Muscle layer of colon (tissue), 2 donors: ENCODE results near the gene BMPR1A.

Experiments
- H3K27ac ChIP-seq: one replicate; pipeline ENCODE4 v1.7.0; 2013; ENCODE audit warnings: low read depth, mild to moderate bottlenecking, low read length, moderate library complexity
- H3K27me3 ChIP-seq, 2 donors: one replicate each; pipeline ENCODE4 v1.7.0; 2013; ENCODE audit warnings: low read length in 2 of 2, mild to moderate bottlenecking in 2 of 2; ENCODE audit not compliant: insufficient read depth in 2 of 2, control insufficient read depth in 1 of 2
- H3K36me3 ChIP-seq: one replicate; pipeline ENCODE4 v1.7.0; 2013; ENCODE audit warnings: mild to moderate bottlenecking, low read length; ENCODE audit not compliant: insufficient read depth
- H3K4me1 ChIP-seq: one replicate; pipeline ENCODE4 v1.7.0; 2013; ENCODE audit warnings: mild to moderate bottlenecking, low read length; ENCODE audit not compliant: insufficient read depth
- H3K4me3 ChIP-seq, 2 donors: one replicate each; pipeline ENCODE4 v1.7.0; 2013; ENCODE audit warnings: low read length in 2 of 2, low read depth in 1 of 2, mild to moderate bottlenecking in 1 of 2, moderate library complexity in 1 of 2
- H3K9ac ChIP-seq: one replicate; pipeline ENCODE4 v1.7.0; 2013; ENCODE audit warnings: low read length
- H3K9me3 ChIP-seq: one replicate; pipeline ENCODE4 v1.7.0; 2013; ENCODE audit warnings: mild to moderate bottlenecking, low read length
- donor health status: abdominal sarcoma.
- donor health status: Adenocarcinoma of cecum.

The BMPR1A gene

GRCh38 chr10:86815640-86816039 lies 59.2 kb downstream of the BMPR1A start:
- Histone ChIP-seq H3K4me3 (no peak overlapping the region), H3K27ac (no peak overlapping the region), H3K4me1 (peaks cover 56% of the 10 kb centered on the region), H3K27me3 (no peaks in the 10 kb centered on the region), H3K9me3 (no peaks in the 10 kb centered on the region), H3K9ac (no peak overlapping the region), H3K36me3 (no peaks in the 10 kb centered on the region)

GRCh38 chr10:86817246-86817645 lies 60.8 kb downstream of the BMPR1A start:
- Histone ChIP-seq H3K4me1 (peaks cover 63% of the 10 kb centered on the region), H3K27me3 (no peaks in the 10 kb centered on the region), H3K4me3 (no peak overlapping the region), H3K9ac (no peak overlapping the region), H3K36me3 (no peaks in the 10 kb centered on the region), H3K9me3 (no peaks in the 10 kb centered on the region), H3K27ac (no peak overlapping the region)

GRCh38 chr10:86819567-86819966 lies 63.1 kb downstream of the BMPR1A start:
- Histone ChIP-seq H3K27me3 (no peaks in the 10 kb centered on the region), H3K9me3 (no peaks in the 10 kb centered on the region), H3K4me1 (peaks cover 60% of the 10 kb centered on the region), H3K36me3 (no peaks in the 10 kb centered on the region), H3K4me3 (no peak overlapping the region), H3K27ac (no peak overlapping the region), H3K9ac (no peak overlapping the region)

- Histone ChIP-seq H3K4me3 (no peak overlapping the region), H3K27ac (no peak overlapping the region), H3K27me3 (no peaks in the 10 kb centered on the region), H3K36me3 (no peaks in the 10 kb centered on the region), H3K9ac (no peak overlapping the region), H3K4me1 (peaks cover 51% of the 10 kb centered on the region), H3K9me3 (no peaks in the 10 kb centered on the region)
These were observed 64.1 kb downstream of the BMPR1A start for GRCh38 chr10:86820509-86820908.

GRCh38 chr10:86821388-86821999 lies 65.1 kb downstream of the BMPR1A start:
- Histone ChIP-seq H3K9me3 (no peaks in the 10 kb centered on the region), H3K4me1 (peaks cover 43% of the 10 kb centered on the region), H3K27ac (no peak overlapping the region)

GRCh38 chr10:86823565-86823964 lies 67.1 kb downstream of the BMPR1A start:
- H3K27me3 ChIP-seq, result no peaks in the 10 kb centered on the region
- H3K27ac ChIP-seq, result no peak overlapping the region
- no peak overlapping the region for H3K4me3 ChIP-seq
- no peaks in the 10 kb centered on the region for H3K36me3 ChIP-seq
- H3K9ac ChIP-seq, result no peak overlapping the region
- no peaks in the 10 kb centered on the region for H3K9me3 ChIP-seq
- peaks cover 38% of the 10 kb centered on the region for H3K4me1 ChIP-seq

More at GRCh38 chr10:86821388-86821999, 65.1 kb downstream of the BMPR1A start:
- Histone ChIP-seq H3K27me3 (no peaks in the 10 kb centered on the region), H3K9ac (no peak overlapping the region), H3K36me3 (no peaks in the 10 kb centered on the region), H3K4me3 (no peak overlapping the region)

GRCh38 chr10:86824151-86824550 lies 67.7 kb downstream of the BMPR1A start:
- Histone ChIP-seq H3K36me3 (no peaks in the 10 kb centered on the region), H3K9me3 (no peaks in the 10 kb centered on the region), H3K9ac (no peak overlapping the region), H3K27ac (no peak overlapping the region), H3K4me1 (peaks cover 42% of the 10 kb centered on the region), H3K4me3 (no peak overlapping the region), H3K27me3 (no peaks in the 10 kb centered on the region)

- Histone ChIP-seq H3K9me3 (no peaks in the 10 kb centered on the region), H3K27me3 (no peaks in the 10 kb centered on the region), H3K4me1 (peaks cover 54% of the 10 kb centered on the region)
These were observed 68.9 kb downstream of the BMPR1A start for GRCh38 chr10:86825366-86825765.

GRCh38 chr10:86827639-86828038 lies 71.2 kb downstream of the BMPR1A start:
- Histone ChIP-seq H3K4me3 (no peak overlapping the region), H3K36me3 (no peaks in the 10 kb centered on the region), H3K4me1 (peaks cover 56% of the 10 kb centered on the region), H3K27me3 (no peaks in the 10 kb centered on the region), H3K9me3 (no peaks in the 10 kb centered on the region), H3K9ac (no peak overlapping the region), H3K27ac (no peak overlapping the region)

More at GRCh38 chr10:86825366-86825765, 68.9 kb downstream of the BMPR1A start:
- no peaks in the 10 kb centered on the region for H3K36me3 ChIP-seq
- no peak overlapping the region for H3K9ac ChIP-seq
- no peak overlapping the region for H3K4me3 ChIP-seq
- H3K27ac ChIP-seq, result no peak overlapping the region

- no peaks in the 10 kb centered on the region for H3K9me3 ChIP-seq
- peaks cover 58% of the 10 kb centered on the region for H3K4me1 ChIP-seq
- H3K27ac ChIP-seq, result no peak overlapping the region
- H3K4me3 ChIP-seq, result no peak overlapping the region
- no peaks in the 10 kb centered on the region for H3K36me3 ChIP-seq
- no peak overlapping the region for H3K9ac ChIP-seq
- no peaks in the 10 kb centered on the region for H3K27me3 ChIP-seq
These were observed 71.7 kb downstream of the BMPR1A start for GRCh38 chr10:86828145-86828544.

GRCh38 chr10:86829472-86829871 lies 73.1 kb downstream of the BMPR1A start:
- Histone ChIP-seq H3K36me3 (no peaks in the 10 kb centered on the region), H3K27me3 (no peaks in the 10 kb centered on the region), H3K9me3 (no peaks in the 10 kb centered on the region), H3K27ac (no peak overlapping the region), H3K9ac (no peak overlapping the region), H3K4me3 (no peak overlapping the region), H3K4me1 (peaks cover 58% of the 10 kb centered on the region)

- H3K4me3 ChIP-seq, result no peak overlapping the region
- H3K9me3 ChIP-seq, result no peaks in the 10 kb centered on the region
- H3K27ac ChIP-seq, result no peak overlapping the region
- H3K9ac ChIP-seq, result no peak overlapping the region
- H3K36me3 ChIP-seq, result no peaks in the 10 kb centered on the region
- H3K4me1 ChIP-seq, result peaks cover 63% of the 10 kb centered on the region
- H3K27me3 ChIP-seq, result no peaks in the 10 kb centered on the region
These were observed 73.7 kb downstream of the BMPR1A start for GRCh38 chr10:86830043-86830591.
